GM13977 (cell line): ENCODE data around the gene KCND3.

Experiments
- DNase-seq: peaks from one replicate; pipeline ENCODE4 v3.0.0; 2012; ENCODE audit warnings: low spot score
- in situ Hi-C: fragments of 300-500 bp; cut with MboI; formaldehyde crosslinking; loops from one replicate; pipeline ENCODE4 v1.12.0; 2022; ENCODE audit warnings: low sequenced_read_pairs, low pct_unique_long_range_greater_than_20kb, mixed read lengths, inconsistent platforms; ENCODE audit not compliant: unreplicated experiment
- TF ChIP-seq, protein P1 (sequence below): IDR thresholded peaks from 2 replicates; pipeline ENCODE4 v1.5.1; 2012; ENCODE audit warnings: mild to moderate bottlenecking, control low read depth; ENCODE audit not compliant: insufficient read depth; ENCODE audit errors: extremely low read depth, missing control alignments

KCND3 gene

GRCh38 chr1:111958075-111958474 lies 31.4 kb downstream of the KCND3 start:
- no peak for DNase-seq
- in situ Hi-C loops: no loop called here
- TF ChIP-seq, protein P1, sequence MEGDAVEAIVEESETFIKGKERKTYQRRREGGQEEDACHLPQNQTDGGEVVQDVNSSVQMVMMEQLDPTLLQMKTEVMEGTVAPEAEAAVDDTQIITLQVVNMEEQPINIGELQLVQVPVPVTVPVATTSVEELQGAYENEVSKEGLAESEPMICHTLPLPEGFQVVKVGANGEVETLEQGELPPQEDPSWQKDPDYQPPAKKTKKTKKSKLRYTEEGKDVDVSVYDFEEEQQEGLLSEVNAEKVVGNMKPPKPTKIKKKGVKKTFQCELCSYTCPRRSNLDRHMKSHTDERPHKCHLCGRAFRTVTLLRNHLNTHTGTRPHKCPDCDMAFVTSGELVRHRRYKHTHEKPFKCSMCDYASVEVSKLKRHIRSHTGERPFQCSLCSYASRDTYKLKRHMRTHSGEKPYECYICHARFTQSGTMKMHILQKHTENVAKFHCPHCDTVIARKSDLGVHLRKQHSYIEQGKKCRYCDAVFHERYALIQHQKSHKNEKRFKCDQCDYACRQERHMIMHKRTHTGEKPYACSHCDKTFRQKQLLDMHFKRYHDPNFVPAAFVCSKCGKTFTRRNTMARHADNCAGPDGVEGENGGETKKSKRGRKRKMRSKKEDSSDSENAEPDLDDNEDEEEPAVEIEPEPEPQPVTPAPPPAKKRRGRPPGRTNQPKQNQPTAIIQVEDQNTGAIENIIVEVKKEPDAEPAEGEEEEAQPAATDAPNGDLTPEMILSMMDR: no peak

DNA sequence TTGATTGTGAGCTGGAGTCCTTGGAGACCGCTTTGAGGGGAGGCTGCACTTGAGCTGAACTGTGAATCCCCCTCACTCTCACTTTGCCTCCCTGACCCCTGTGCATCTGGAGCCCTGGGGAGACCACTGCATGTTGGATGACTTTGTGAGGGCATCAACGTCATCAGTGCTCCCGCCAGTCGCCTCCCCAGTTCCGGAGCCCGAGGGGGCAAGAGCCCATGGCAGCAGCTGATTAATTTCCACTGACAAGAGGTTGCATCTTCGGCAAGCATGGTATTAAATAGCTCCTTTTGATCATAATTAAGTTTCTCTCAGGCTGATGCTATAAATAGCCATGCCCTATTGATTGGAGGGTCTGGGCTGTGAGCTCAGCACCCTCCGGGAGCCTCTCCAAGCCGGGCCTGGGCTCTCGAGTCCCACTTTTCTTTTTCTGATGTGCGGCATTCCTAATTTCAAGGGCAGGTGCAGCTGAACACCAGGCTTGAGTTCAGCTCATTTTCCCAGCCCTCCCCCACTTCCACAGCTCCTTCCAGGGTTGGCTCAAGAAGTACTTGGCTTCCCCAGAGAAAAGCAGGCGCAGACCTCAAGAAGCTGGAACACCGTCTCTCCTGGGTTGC lies 33.2 kb downstream of the KCND3 start:
- in situ Hi-C loops: no loop called here
- DNase-seq: no peak
- TF ChIP-seq, protein P1: no peak

DNA sequence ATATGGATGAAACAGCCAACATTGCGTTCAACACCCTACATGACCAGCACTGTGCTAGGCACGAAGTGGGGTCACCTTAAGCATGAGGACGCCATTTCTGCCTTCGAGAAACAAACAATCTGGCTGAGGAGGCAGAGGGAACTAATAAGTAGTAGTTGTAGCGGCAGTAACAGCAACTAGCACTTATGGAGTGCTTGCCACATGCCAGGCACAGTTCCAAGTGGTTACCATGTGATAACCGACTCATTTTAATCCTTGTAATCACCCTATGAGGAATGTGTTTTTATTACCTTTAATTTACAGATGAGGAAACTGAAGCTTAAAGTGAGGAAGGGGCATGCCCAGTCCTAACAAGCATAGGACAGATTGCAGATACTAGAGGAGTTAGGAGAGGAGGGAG lies 33.7 kb downstream of the KCND3 start:
- no peak for DNase-seq
- in situ Hi-C loops: no loop called here
- TF ChIP-seq, protein P1: no peak

DNA sequence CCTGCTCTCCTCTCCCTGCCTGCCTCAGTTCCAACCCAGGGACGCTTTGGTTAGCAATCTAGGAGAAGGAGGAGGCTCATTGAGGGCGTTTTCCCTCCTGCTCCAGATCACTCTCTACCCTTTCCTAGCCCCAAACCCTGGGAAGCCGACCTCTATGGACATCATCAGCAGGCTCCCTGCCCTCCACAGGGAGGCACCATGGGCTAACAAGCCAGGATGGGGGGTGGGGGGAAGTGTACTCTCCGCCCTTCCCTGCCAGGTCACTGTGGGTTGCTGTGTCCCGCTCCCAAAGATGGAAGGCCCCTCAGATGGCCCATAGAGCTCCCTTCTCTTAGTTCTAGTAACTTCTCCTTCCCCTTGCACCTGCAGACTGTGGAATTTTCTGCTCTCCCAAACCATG lies 35.7 kb downstream of the KCND3 start:
- TF ChIP-seq, protein P1: no peak
- DNase-seq: no peak
- in situ Hi-C loops: no loop called here

DNA sequence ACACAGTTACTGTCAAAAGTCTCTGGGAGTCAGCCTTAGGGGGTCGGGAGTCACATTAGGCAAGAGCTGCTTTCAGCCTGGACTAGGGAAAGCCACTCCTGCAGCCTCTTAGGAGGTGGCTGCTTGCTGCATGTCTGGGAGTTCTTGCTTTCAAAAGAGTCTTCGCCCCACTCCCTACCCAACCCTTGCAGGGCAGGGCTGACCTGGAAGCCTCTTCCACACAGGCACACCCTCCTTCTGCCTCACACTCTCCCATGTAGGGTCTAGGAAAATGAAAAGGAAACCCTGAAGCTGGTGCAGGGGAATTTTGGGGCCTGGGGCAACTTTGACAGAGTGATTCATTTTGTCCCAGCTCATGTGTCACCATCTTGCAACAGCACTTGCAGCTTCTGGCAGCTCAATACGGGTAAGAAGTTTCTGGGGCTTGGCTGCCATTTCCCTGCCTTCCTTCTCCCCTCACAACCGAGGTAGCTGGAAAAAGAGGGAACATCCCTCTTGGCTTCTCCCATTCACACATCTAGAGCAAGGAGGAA lies 37.3 kb downstream of the KCND3 start:
- TF ChIP-seq, protein P1: no peak
- DNase-seq: no peak
- in situ Hi-C loops: no loop called here

- TF ChIP-seq, protein P1: no peak
- in situ Hi-C loops: no loop called here
- DNase-seq: no peak
Measured at GRCh38 chr1:111948209-111949171, 41.0 kb downstream of the KCND3 start.
